Measurements from ENCODE around the gene USF3.

GRCh38 chr3:113663761-113664160, 32.7 kb downstream of the USF3 start:
- TF ChIP-seq EP300 (IDR thresholded peaks at IDR 0.05; ENCODE audit: borderline replicate concordance) = no peak
- TF ChIP-seq RAD21 (IDR thresholded peaks at IDR 0.05; ENCODE audit: low read depth) = no peak
- no peak for TF ChIP-seq REST (IDR thresholded peaks at IDR 0.05; ENCODE audit: low read depth)
- no peak for TF ChIP-seq TCF12 (IDR thresholded peaks at IDR 0.05; ENCODE audit: low read depth)
- TF ChIP-seq TEAD4 (IDR thresholded peaks at IDR 0.05) = no peak
- no peak for TF ChIP-seq YY1 (IDR thresholded peaks at IDR 0.05; ENCODE audit: low read depth)
- TF ChIP-seq NFIC (IDR thresholded peaks at IDR 0.05) = no peak
- no peak for TF ChIP-seq USF1 (IDR thresholded peaks at IDR 0.05)

All from Ishikawa (cell line).